HCT116 (cell line): ENCODE measurements around the gene NEUROG1. TPM values are rescaled to one million over a fixed set of nuclear protein-coding genes. Genes with fewer than 3 reads are reported as not detected.

Source experiments
- ATAC-seq: fragments of 200-7000 bp; cut with Tn5 transposase; 2 replicates; pipeline ENCODE4 v1.9.1; 2020; ENCODE audit warnings: mild to moderate bottlenecking, moderate library complexity
- BruUV-seq: library from RNA; stranded (reverse); fragments of 400-500 nt; replicated peaks from 2 replicates; lab custom pipeline; 2021; lab: Mats Ljungman, UMichigan
- CTCF ChIA-PET: fragments of 300-600 bp; sonication (Branson Sonifier 250); formaldehyde crosslinking; loops from one replicate; lab custom pipeline; 2021; ENCODE audit warnings: antibody characterized with exemption; lab: Charles Lee
- POLR2A ChIA-PET: fragments of 300-600, 350-600 bp; sonication (Branson Sonifier 250); formaldehyde crosslinking; loops from one replicate; lab custom pipeline; 2021; ENCODE audit warnings: antibody characterized with exemption; lab: Charles Lee
- RAD21 ChIA-PET, 2 experiments: fragments of 300-600 bp; sonication (Branson Sonifier 250); formaldehyde crosslinking; loops; one replicate each; lab custom pipeline; 2023; ENCODE audit warnings: low total read pairs in 2 of 2; ENCODE audit not compliant: uncharacterized antibody in 2 of 2, unreplicated experiment in 2 of 2, low non-redundant PET in 1 of 2; lab: Charles Lee
- DNase-seq: peaks from one replicate; pipeline ENCODE4 v3.0.0-alpha.2; 2010; ENCODE audit warnings: low read depth, low spot score
- H2AFZ ChIP-seq: fragments of 200-600 bp; shearing (Covaris generic), sonication (generic); 2 replicates; pipeline ENCODE4 v1.6.1; 2017; ENCODE audit warnings: low read depth, mixed run types, mixed read lengths, antibody characterized with exemption, low read length; ENCODE audit not compliant: poor library complexity, severe bottlenecking
- H3K27ac ChIP-seq: 2 replicates; pipeline ENCODE4 v1.5.1; 2012; ENCODE audit warnings: low read depth, low read length
- H3K27me3 ChIP-seq: fragments of 200-600 bp; sonication (generic); 2 replicates; pipeline ENCODE4 v1.6.1; 2016; ENCODE audit warnings: mixed run types, low read length, mixed read lengths; ENCODE audit not compliant: insufficient read depth
- H3K36me3 ChIP-seq, 2 experiments: fragments of 200-500 bp in 1 of 2; fragments of 200-600 bp in 1 of 2; sonication (Bioruptor generic) in 1 of 2; sonication (generic) in 1 of 2; 2 replicates each; pipeline versions ENCODE4 v1.5.1 to v1.6.1; 2014 to 2016; ENCODE audit warnings: low read length in 2 of 2, inconsistent platforms in 1 of 2, mixed read lengths in 1 of 2, mixed run types in 1 of 2; ENCODE audit not compliant: insufficient read depth in 2 of 2, control insufficient read depth in 1 of 2
- H3K4me1 ChIP-seq, 2 experiments: fragments of 200-600 bp in 1 of 2; sonication (generic) in 1 of 2; 2 replicates each; pipeline versions ENCODE4 v1.5.1 to v1.6.1; 2012 to 2017; ENCODE audit warnings: low read length in 2 of 2, inconsistent platforms in 1 of 2, mild to moderate bottlenecking in 1 of 2, mixed read lengths in 1 of 2, mixed run types in 1 of 2, moderate library complexity in 1 of 2; ENCODE audit not compliant: insufficient read depth in 2 of 2, control insufficient read depth in 1 of 2
- H3K4me2 ChIP-seq: fragments of 200-600 bp; sonication (generic); 2 replicates; pipeline ENCODE4 v1.6.1; 2017; ENCODE audit warnings: mixed run types, low read length, mixed read lengths
- H3K4me3 ChIP-seq, 2 experiments: fragments of 200-600 bp in 1 of 2; sonication (generic) in 1 of 2; replicated peaks in 1 of 2; 2 replicates each; pipeline ENCODE4 v1.5.1; 2011 to 2016; ENCODE audit warnings: low read length in 2 of 2, control low read depth in 1 of 2, low read depth in 1 of 2, mild to moderate bottlenecking in 1 of 2, mixed read lengths in 1 of 2, mixed run types in 1 of 2
- H3K79me2 ChIP-seq: fragments of 200-600 bp; sonication (generic); 2 replicates; pipeline ENCODE4 v1.6.1; 2017; ENCODE audit warnings: mild to moderate bottlenecking, mixed run types, low read length, moderate library complexity, mixed read lengths; ENCODE audit not compliant: insufficient read depth
- H3K9ac ChIP-seq: fragments of 200-600 bp; sonication (generic); 2 replicates; pipeline ENCODE4 v1.6.1; 2016; ENCODE audit warnings: low read length, mixed read lengths
- H3K9me2 ChIP-seq: fragments of 200-600 bp; sonication (generic), shearing (Covaris generic); 2 replicates; pipeline ENCODE4 v1.6.1; 2017; ENCODE audit warnings: mixed run types, mild to moderate bottlenecking, moderate library complexity; ENCODE audit not compliant: insufficient read depth
- H3K9me3 ChIP-seq, 2 experiments: fragments of 200-500 bp in 1 of 2; fragments of 200-600 bp in 1 of 2; sonication (Bioruptor generic) in 1 of 2; sonication (generic) in 1 of 2; 2 replicates each; pipeline ENCODE4 v1.6.1; 2014 to 2017; ENCODE audit warnings: low read length in 2 of 2, mixed read lengths in 2 of 2, inconsistent platforms in 1 of 2, low read depth in 1 of 2, mild to moderate bottlenecking in 1 of 2, mixed run types in 1 of 2, moderate library complexity in 1 of 2; ENCODE audit not compliant: control insufficient read depth in 1 of 2, insufficient read depth in 1 of 2
- H4K20me1 ChIP-seq: fragments of 200-600 bp; sonication (generic), shearing (Covaris generic); 2 replicates; pipeline ENCODE4 v1.6.1; 2017; ENCODE audit warnings: mixed run types, mild to moderate bottlenecking, moderate library complexity; ENCODE audit not compliant: insufficient read depth
- CEBPB ChIP-seq: IDR thresholded peaks from 2 replicates; pipeline ENCODE4 v1.6.1; 2012; ENCODE audit warnings: low read depth
- FOSL1 ChIP-seq: IDR thresholded peaks from 2 replicates; pipeline ENCODE4 v1.6.1; 2012; ENCODE audit warnings: low read depth
- RAD21 ChIP-seq: IDR thresholded peaks from 2 replicates; pipeline ENCODE4 v1.6.1; 2012; ENCODE audit warnings: low read depth, mild to moderate bottlenecking
- SIN3A ChIP-seq: IDR thresholded peaks from 2 replicates; pipeline ENCODE4 v1.6.1; 2012; ENCODE audit warnings: low read depth
- SP1 ChIP-seq: IDR thresholded peaks from 2 replicates; pipeline ENCODE4 v1.6.1; 2012; ENCODE audit warnings: low read depth
- SRF ChIP-seq: IDR thresholded peaks from 2 replicates; pipeline ENCODE4 v1.6.1; 2012; ENCODE audit warnings: low read depth
- intact Hi-C: fragments of 100-400 bp; cut with micrococcal nuclease; formaldehyde crosslinking; loops from 2 replicates; pipeline ENCODE4 v1.10.0; 2022
- total RNA-seq: library from RNA; stranded (reverse); gene quantifications from one replicate; pipeline ENCODE4 v1.2.1, GENCODE V29; 2021; ENCODE audit not compliant: unreplicated experiment

Gene NEUROG1
- total RNA-seq, 1 experiment from 2014 or later: not detected

- RAD21 ChIA-PET: no interaction called here
- no peak for TF ChIP-seq RAD21
- no peak for TF ChIP-seq SIN3A
- TF ChIP-seq SP1: no peak
- TF ChIP-seq FOSL1: no peak
- Histone ChIP-seq H3K36me3 (no peaks in the 10 kb centered on the region), H3K9me3 (no peaks in the 10 kb centered on the region), H3K9me2 (no peaks in the 10 kb centered on the region), H3K27ac (no peak overlapping the region), H2AFZ (no peak overlapping the region), H3K4me3 (no peak overlapping the region), H3K4me1 (no peaks in the 10 kb centered on the region), H3K4me2 (no peak overlapping the region), H3K27me3 (peaks cover 14% of the 10 kb centered on the region; the same call in 1 of the 2 replicates), H3K79me2 (no peaks in the 10 kb centered on the region), H4K20me1 (no peaks in the 10 kb centered on the region), H3K9ac (no peak overlapping the region)
- DNase-seq (no peak), ATAC-seq (no peak)
- intact Hi-C loops: no loop called here
- POLR2A ChIA-PET: no interaction called here
- BruUV-seq: no TSS peak
- CTCF ChIA-PET: interaction anchor here (0.9 kb wide), 1 partner anchor 42 kb away, joined by 3 read pairs; no protein-coding TSS in a partner anchor
Measured at GRCh38 chr5:135504376-135504775, 31.4 kb downstream of the NEUROG1 start.

- TF ChIP-seq SRF: no peak
- TF ChIP-seq CEBPB: no peak
- TF ChIP-seq RAD21: no peak
- TF ChIP-seq FOSL1: no peak
- no peaks in the 10 kb centered on the region for H4K20me1 ChIP-seq
- H3K27me3 ChIP-seq: peaks cover 10% of the 10 kb centered on the region; the same call in 1 of the 2 replicates
- intact Hi-C loops: no loop called here
- no peak overlapping the region for H2AFZ ChIP-seq
- no TSS peak for BruUV-seq
- CTCF ChIA-PET: interaction anchor here (0.9 kb wide), 1 partner anchor 41 kb away, joined by 3 read pairs; no protein-coding TSS in a partner anchor
- no peaks in the 10 kb centered on the region for H3K9me3 ChIP-seq
- no peak overlapping the region for H3K4me3 ChIP-seq
- H3K4me1 ChIP-seq: no peaks in the 10 kb centered on the region
- no peak overlapping the region for H3K4me2 ChIP-seq
- RAD21 ChIA-PET: no interaction called here
- H3K27ac ChIP-seq: no peak overlapping the region
- no peaks in the 10 kb centered on the region for H3K36me3 ChIP-seq
- no peak for DNase-seq
- no peak overlapping the region for H3K9ac ChIP-seq
- no peak for ATAC-seq
- H3K79me2 ChIP-seq: no peaks in the 10 kb centered on the region
- POLR2A ChIA-PET: no interaction called here
- H3K9me2 ChIP-seq: no peaks in the 10 kb centered on the region
Measured at GRCh38 chr5:135503871-135504270, 31.9 kb downstream of the NEUROG1 start.
